Amniotic stem cell (primary cell): ENCODE results near the gene SCRN1.
"Not testable (repeated sequence)": the region's sequence is repeated elsewhere in the genome, so short reads cannot be mapped to it uniquely, and the experiment has no call there.

Experiments used
- DNase-seq: peaks from one replicate; lab custom pipeline; 2025; lab: John Stamatoyannopoulos, UW

SCRN1 gene

GRCh38 chr7:29890786-29891185 is 98.8 kb downstream of the SCRN1 start:
- not testable (repeated sequence) for DNase-seq

GRCh38 chr7:29890251-29890650 is 99.3 kb downstream of the SCRN1 start:
- no peak for DNase-seq

GRCh38 chr7:29889288-29889687 is 100.3 kb downstream of the SCRN1 start:
- DNase-seq = no peak

GRCh38 chr7:29888006-29888405 is 101.6 kb downstream of the SCRN1 start:
- no peak for DNase-seq

- DNase-seq = no peak
These were observed 102.8 kb downstream of the SCRN1 start for GRCh38 chr7:29886827-29887226.

- DNase-seq = no peak
These were observed 104.0 kb downstream of the SCRN1 start for GRCh38 chr7:29885626-29886025.

GRCh38 chr7:29884399-29885272 is 105.0 kb downstream of the SCRN1 start:
- DNase-seq = no peak

- no peak for DNase-seq
These were observed 105.9 kb downstream of the SCRN1 start for GRCh38 chr7:29883462-29884398.

- DNase-seq = no peak
These were observed 107.1 kb downstream of the SCRN1 start for GRCh38 chr7:29882481-29882880.

- DNase-seq = no peak
These were observed 107.9 kb downstream of the SCRN1 start for GRCh38 chr7:29881724-29882123.

GRCh38 chr7:29879609-29880008 is 110.0 kb downstream of the SCRN1 start:
- DNase-seq = no peak

GRCh38 chr7:29878081-29878688 is 111.4 kb downstream of the SCRN1 start:
- peak; percentile 16 for DNase-seq

GRCh38 chr7:29877196-29877595 is 112.4 kb downstream of the SCRN1 start:
- DNase-seq = no peak

- DNase-seq = no peak
These were observed 113.9 kb downstream of the SCRN1 start for GRCh38 chr7:29875741-29876140.

GRCh38 chr7:29873644-29874294 is 115.8 kb downstream of the SCRN1 start:
- no peak for DNase-seq

- no peak for DNase-seq
These were observed 117.7 kb downstream of the SCRN1 start for GRCh38 chr7:29871787-29872398.
